Inflammatory macrophage treated with lipopolysaccharide for 1 hour (primary cell): ENCODE results near the gene SLC22A15.
"Not testable (repeated sequence)": the region's sequence is repeated elsewhere in the genome, so short reads cannot be mapped to it uniquely, and the experiment has no call there.

Source experiments
- DNase-seq, 2 donors: peaks; one replicate each; pipeline ENCODE4 v3.0.0-alpha.2; 2020 to 2022

Gene SLC22A15

GRCh38 chr1:115976062-115976920, at the start of gene SLC22A15:
Gene SLC22A15, plus strand, starts transcription at chr1:115976513. Its CDS starts 115 bp downstream, at chr1:115976628.
- peak; percentile 81 to 83 for DNase-seq

- DNase-seq, result no peak
Observed at GRCh38 chr1:115927971-115928370, 48.3 kb upstream of the SLC22A15 start.

DNA sequence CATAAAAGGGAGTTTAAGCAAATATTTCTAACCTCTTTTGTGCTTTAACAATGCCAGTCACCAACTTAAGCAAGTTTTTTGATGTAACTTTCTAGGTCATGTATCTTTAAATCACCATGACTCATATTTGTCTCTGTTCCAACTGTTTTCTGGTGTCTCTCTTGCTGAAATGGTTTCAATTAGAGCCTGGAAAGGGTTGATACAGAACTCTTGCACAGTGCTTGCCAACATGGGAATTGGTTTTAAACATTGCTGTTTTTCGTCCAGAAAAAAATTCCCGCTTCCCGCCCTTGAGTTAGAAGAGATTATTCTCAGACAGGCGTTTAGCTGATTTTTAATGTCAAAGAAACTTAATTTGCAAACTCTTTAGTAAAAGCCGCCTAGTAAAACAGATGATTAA, 46.4 kb upstream of the SLC22A15 start:
- DNase-seq, result no peak

- no peak for DNase-seq
Observed at GRCh38 chr1:115933625-115934024, 42.7 kb upstream of the SLC22A15 start.

DNA sequence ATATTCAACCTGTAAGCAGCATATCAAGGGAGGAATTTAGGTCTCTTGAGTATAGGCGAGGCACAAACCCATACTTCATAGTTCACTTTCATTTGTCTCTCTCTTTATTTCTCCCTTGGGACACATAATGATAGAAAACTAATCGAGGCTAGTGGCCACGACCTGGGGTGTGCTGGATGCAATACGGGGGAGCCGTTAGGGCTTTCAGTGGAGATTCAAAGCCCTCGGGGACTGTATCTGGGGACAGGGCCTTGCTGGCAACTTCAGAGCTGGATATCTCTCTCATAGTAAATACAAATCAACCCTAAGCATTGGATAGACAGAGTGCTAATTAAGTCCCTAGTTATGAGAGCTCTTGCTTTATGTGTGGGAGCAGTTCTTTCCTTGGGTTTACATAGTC, 36.9 kb upstream of the SLC22A15 start:
- DNase-seq, result no peak

DNA sequence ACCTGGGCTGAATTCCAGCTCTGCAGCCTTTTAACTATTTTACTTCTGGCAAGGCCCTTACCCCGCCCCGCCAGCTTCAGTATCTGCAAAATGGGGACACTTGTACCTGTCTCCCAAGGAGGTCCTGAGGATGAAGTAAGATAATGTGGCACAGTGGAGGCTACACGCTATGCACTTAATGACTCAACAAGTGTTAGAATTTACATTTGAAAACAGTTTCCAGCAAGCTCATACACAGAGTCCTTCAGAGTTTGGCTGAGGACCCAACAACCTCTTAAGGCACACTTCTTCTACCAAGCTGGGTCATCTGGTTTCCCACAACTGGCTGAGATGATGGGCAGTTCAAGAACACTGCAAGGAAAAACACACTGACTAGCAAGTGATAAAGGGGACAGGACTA, 30.2 kb upstream of the SLC22A15 start:
- DNase-seq, result no peak

DNA sequence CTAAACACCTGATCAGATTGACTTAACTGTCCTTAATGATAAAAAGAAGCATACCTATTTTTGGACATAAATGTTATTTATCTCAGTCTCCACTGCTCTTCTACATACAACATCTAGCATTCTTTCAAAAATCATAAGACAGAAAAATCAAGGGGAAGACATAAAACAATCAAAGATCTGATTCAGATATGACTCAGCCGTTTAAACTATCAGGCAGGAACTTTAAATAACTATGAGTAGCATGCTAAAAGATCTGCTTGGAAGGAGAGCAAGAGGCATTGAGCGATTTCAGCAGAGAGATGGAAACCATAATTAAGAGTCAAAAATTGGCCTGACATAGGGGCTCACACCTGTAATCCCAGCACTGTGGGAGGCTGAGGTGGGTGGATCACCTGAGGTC, 27.2 kb upstream of the SLC22A15 start:
- no peak for DNase-seq

GRCh38 chr1:115951560-115951959, 24.8 kb upstream of the SLC22A15 start:
- peak; percentile 11 to 14 for DNase-seq

GRCh38 chr1:115952547-115952946, 23.8 kb upstream of the SLC22A15 start:
- DNase-seq, result no peak

DNA sequence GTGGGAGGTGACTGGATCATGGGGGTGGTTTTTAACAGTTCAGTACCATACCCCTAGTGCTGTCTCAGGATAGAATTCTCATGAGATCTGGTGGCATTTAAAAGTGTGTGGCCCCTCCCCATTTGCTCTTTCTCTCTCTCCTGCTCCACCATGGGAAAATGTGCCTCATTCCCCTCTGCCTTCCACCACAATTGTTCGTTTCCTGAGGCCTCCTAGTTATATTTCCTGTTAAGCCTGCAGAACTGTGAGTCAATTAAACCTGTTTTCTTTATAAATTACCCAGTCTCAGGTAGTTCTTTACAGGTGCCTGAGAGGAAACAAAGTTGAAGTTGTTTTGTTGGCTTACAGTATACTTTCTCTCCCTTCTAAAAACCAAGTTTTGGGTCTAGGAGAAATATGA, 23.1 kb upstream of the SLC22A15 start:
- no peak for DNase-seq

GRCh38 chr1:115954684-115955083, 21.6 kb upstream of the SLC22A15 start:
- DNase-seq, result no peak

- no peak for DNase-seq
Observed at GRCh38 chr1:115955228-115955627, 21.1 kb upstream of the SLC22A15 start.

- DNase-seq, result no peak
Observed at GRCh38 chr1:115958866-115959265, 17.4 kb upstream of the SLC22A15 start.

GRCh38 chr1:115969509-115969908, 6.8 kb upstream of the SLC22A15 start:
- no peak for DNase-seq

- not testable (repeated sequence) for DNase-seq
Observed at GRCh38 chr1:115971778-115972177, 4.5 kb upstream of the SLC22A15 start.

- DNase-seq, result no peak
Observed at GRCh38 chr1:115973154-115973553, 3.2 kb upstream of the SLC22A15 start.

- no peak for DNase-seq
Observed at GRCh38 chr1:115975569-115976061, 698 bp upstream of the SLC22A15 start.

DNA sequence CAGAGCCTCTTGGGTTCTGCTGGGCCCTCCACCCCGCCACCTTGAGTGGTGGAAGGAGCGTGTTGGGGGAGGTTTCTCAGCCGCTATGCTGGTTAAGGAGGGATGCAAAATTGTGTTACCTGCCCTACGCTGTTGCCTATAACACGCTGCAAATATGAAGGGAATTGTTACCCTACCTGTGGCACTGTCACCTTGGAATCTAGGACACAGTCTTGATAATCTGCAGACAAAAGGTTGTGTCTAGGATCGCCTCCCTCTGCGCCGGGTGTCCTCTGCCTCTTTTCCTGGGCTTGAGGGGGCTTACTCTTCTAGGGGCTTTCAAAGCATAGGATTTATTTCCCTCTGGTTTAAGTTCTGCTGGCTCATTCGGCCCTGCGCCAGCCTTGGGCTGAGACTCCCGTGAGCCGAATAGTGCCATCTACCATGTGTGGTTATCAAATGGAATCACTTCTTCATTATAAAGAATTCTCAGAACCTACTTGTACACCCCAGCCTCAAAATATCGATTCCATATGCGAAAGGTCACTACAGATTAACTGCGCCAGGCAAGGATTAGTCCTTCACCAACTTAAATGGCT, 697 bp downstream of the SLC22A15 start:
- DNase-seq, result no peak

DNA sequence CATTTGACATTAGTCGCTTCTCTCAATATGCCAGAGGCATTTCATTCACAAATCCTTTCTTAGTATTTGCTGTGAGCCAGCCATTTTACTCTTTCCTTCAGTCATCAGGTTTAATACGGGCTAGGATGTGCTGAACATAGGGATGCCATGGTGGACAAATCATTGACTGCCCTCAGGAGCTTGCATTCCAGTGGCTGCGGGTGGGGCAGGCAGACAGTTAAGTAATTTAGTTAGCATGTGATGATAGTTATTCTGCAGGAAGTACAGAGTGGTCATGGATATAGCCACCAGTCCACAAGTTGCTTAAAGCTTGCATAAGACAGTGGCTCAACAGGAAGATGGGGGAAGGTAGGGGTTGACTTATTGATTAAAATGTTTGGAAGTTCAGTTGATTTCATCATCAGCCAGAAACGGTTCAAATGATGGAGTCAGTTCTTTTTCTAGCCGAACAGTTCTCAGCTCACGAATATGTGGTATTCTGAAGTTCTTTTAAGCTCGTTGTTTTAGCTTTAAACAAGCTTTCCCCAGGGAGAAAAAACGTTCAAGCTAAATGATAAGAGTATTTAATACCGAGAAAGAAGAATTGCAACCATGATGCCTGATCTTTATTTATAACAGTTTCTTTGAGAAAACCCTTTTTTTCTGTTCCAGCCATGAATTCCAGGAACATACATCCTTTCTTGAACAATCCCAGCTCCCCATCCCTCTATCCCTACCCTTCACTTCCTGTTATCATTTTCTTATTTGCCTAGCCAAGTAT, 1.4 kb downstream of the SLC22A15 start:
- peak; percentile 72 to 91 for DNase-seq

DNA sequence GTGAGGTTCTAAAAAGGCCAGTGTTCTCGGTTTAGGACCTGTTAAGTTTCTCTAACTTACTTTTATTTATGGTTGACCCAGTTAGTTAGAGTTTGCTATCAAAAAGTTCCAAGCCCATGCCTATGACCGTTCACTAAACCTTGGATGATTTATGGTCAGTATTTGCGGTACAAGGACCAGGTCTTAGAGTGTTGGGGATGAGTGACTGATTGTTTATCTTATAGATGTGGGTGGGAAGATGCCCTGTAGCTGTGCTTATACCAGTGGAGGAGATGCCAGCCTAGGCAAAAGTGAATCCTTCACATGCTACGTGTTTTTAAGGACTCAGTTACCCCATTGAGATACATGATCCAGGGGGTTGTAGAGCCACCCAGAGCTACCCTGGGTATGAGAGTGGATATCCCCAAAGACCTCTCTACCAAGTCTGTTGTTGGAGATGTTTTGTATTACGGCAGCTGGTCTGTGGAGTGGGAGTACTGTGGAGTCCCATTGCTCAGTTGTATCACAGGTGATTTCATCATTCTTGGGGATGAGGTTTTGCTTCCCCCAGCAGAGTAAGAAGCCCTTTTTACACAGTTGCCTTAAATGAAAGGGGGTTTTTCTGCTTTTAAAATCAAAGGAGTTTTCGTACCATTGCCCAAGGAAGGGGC, 2.1 kb downstream of the SLC22A15 start:
- peak; percentile 61 to 91 for DNase-seq

- DNase-seq, result no peak
Observed at GRCh38 chr1:115980156-115980555, 3.8 kb downstream of the SLC22A15 start.

DNA sequence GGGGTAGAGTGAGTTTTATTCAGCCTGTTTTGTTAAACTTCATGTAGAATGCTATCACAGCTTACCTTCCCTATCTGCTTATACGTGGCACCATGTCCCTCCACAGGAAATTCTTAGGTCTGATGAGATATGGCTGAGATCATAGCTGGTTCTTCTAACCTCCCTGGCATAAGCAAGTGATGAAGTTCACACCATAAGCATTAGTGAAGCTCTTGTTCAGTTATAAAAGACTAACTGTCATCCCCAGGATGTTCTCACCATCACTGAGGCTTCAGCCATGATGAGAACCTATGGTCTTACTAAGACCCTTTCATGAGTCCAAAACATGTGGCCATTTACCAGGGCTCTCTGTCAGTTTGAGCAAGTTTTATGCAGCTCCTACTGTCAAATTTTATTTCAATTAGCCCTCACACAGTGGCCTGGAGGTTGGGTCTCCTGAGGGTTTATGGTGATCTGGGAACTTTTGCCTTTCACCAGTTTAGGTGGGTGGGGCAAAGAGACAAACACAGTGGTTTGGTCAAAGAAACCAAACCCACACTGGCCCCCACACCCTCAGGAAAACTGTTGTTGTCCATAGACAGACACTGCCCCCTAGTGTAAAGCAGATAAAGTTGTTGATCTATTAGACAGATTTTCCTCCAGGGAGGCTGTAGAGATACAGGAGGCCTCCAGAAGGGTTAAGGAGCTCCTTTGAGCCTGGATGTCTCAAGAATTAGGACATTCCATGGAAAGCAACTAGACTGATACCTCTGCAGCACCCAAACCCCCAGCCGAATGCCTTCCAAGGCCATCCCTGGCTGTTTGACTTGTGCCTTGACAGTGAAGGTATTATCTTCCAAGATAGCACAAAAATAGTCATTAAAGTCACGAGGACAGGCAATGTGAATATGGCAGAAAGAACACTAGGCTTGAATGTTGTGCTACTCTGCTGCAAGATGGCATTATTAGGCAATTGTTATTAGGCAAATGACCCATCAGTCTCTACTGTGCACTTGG, 5.0 kb downstream of the SLC22A15 start:
- DNase-seq, result peak; percentile 39 to 60
